GM12878 (cell line): ENCODE data around the gene MEGF11. TPM values are rescaled to one million over a fixed set of nuclear protein-coding genes. Genes with fewer than 3 reads are reported as not detected.

Source experiments
- ATAC-seq: fragments of 200-7000 bp; cut with Tn5 transposase; 3 replicates; pipeline ENCODE4 v1.9.1; 2020; ENCODE audit warnings: mild to moderate bottlenecking, moderate library complexity
- BruUV-seq: library from RNA; stranded (reverse); fragments of 400-500 nt; replicated peaks from 2 replicates; lab custom pipeline; 2021; lab: Mats Ljungman, UMichigan
- CTCF ChIA-PET: fragments of 300-600 bp; sonication (Branson Sonifier 250); formaldehyde crosslinking; extraction: SDS; loops from one replicate; lab custom pipeline; 2021; ENCODE audit warnings: inconsistent platforms; lab: Yijun Ruan, JAX
- POLR2A ChIA-PET: fragments of 350-600 bp; formaldehyde crosslinking; extraction: SDS; loops from one replicate; lab custom pipeline; 2021; ENCODE audit warnings: inconsistent platforms; lab: Charles Lee
- RAD21 ChIA-PET: fragments of 300-600 bp; sonication (Branson Sonifier 250); formaldehyde crosslinking; loops from one replicate; lab custom pipeline; 2023; ENCODE audit warnings: antibody characterized with exemption; ENCODE audit not compliant: unreplicated experiment; lab: Charles Lee
- SMC1A ChIA-PET: fragments of 300-600 bp; sonication (Branson Sonifier 250); formaldehyde crosslinking; loops from one replicate; lab custom pipeline; 2023; ENCODE audit not compliant: unreplicated experiment, uncharacterized antibody; lab: Charles Lee
- DNase-seq: peaks from one replicate; pipeline ENCODE4 v3.0.0-alpha.2; 2011; ENCODE audit warnings: low read depth, low spot score
- FAIRE-seq: peaks from 3 replicates; lab custom pipeline; 2011; peaks lifted over from hg19 to GRCh38; lab: Jason Lieb, UNC
- H2AFZ ChIP-seq: 2 replicates; pipeline ENCODE4 v1.6.0; 2011; ENCODE audit warnings: low read depth, low read length, control low read depth; ENCODE audit not compliant: control insufficient read depth
- H3K27ac ChIP-seq: 2 replicates; pipeline ENCODE4 v1.5.1; 2011; ENCODE audit warnings: control low read depth; ENCODE audit not compliant: control insufficient read depth, insufficient read depth
- H3K27me3 ChIP-seq, 2 experiments: replicated peaks in 1 of 2; 2 replicates each; pipeline versions ENCODE4 v1.6.0 to v1.6.1; 2011; ENCODE audit warnings: low read length in 1 of 2; ENCODE audit not compliant: control insufficient read depth in 2 of 2, insufficient read depth in 2 of 2
- H3K36me3 ChIP-seq, 2 experiments: 2 replicates each; pipeline ENCODE4 v1.5.1; 2011; ENCODE audit warnings: low read length in 1 of 2; ENCODE audit not compliant: control insufficient read depth in 2 of 2, insufficient read depth in 2 of 2
- H3K4me1 ChIP-seq: 2 replicates; pipeline ENCODE4 v1.6.1; 2011; ENCODE audit warnings: mild to moderate bottlenecking, low read length, moderate library complexity, mixed read lengths; ENCODE audit not compliant: control insufficient read depth, insufficient read depth
- H3K4me2 ChIP-seq: 2 replicates; pipeline ENCODE4 v1.6.0; 2011; ENCODE audit warnings: control low read depth; ENCODE audit not compliant: control insufficient read depth, insufficient read depth
- H3K4me3 ChIP-seq: fragments of 200-600 bp; sonication (generic); 2 replicates; pipeline ENCODE4 v1.5.1; 2016
- H3K79me2 ChIP-seq: 2 replicates; pipeline ENCODE4 v1.6.0; 2011; ENCODE audit warnings: low read length; ENCODE audit not compliant: control insufficient read depth, insufficient read depth
- H3K9ac ChIP-seq: 2 replicates; pipeline ENCODE4 v1.8.0; 2011; ENCODE audit warnings: low read length, control low read depth, mixed read lengths; ENCODE audit not compliant: control insufficient read depth, insufficient read depth
- H3K9me3 ChIP-seq: replicated peaks from 3 replicates; pipeline ENCODE4 v1.5.1; 2011; ENCODE audit warnings: mild to moderate bottlenecking, low read length; ENCODE audit not compliant: control insufficient read depth, insufficient read depth
- H4K20me1 ChIP-seq: 2 replicates; pipeline ENCODE4 v1.6.0; 2011; ENCODE audit not compliant: control insufficient read depth, insufficient read depth
- CUX1 ChIP-seq: IDR thresholded peaks from 2 replicates; pipeline ENCODE4 v1.6.1; 2012; ENCODE audit warnings: improper control_type of control experiment, low read depth, low read length; ENCODE audit not compliant: insufficient replicate concordance
- IKZF1 ChIP-seq: fragments of 450-650 bp; conservative IDR thresholded peaks from 2 replicates; pipeline ENCODE4 v1.6.1; 2017; ENCODE audit warnings: antibody characterized with exemption, mild to moderate bottlenecking
- MXI1 ChIP-seq: fragments of 150-350 bp; IDR thresholded peaks from 2 replicates; pipeline ENCODE4 v1.6.1; 2011; ENCODE audit warnings: low read depth, mild to moderate bottlenecking, inconsistent platforms, low read length, improper control_type of control experiment
- MYB ChIP-seq: fragments of 150-350 bp; IDR thresholded peaks from 2 replicates; pipeline ENCODE4 v1.6.1; 2014; ENCODE audit warnings: mild to moderate bottlenecking, low read depth, low read length, borderline replicate concordance
- SMAD5 ChIP-seq: IDR thresholded peaks from 2 replicates; pipeline ENCODE4 v1.6.1; 2016; ENCODE audit warnings: antibody characterized with exemption, low read depth
- SMC3 ChIP-seq: IDR thresholded peaks from 2 replicates; pipeline ENCODE4 v1.6.1; 2011; ENCODE audit warnings: low read length, improper control_type of control experiment, borderline replicate concordance
- WGBS: methylation state at CpG from one replicate; pipeline ENCODE4 v1.1.6; 2016; ENCODE audit warnings: low lambda C conversion rate; ENCODE audit not compliant: insufficient replicate concordance, insufficient coverage; ENCODE audit errors: missing lambda C conversion rate; 5-methylcytosine and 5-hydroxymethylcytosine counted together
- in situ Hi-C: fragments of 300-500 bp; cut with MboI; formaldehyde crosslinking; loops from 9 replicates; pipeline ENCODE4 v1.14.3; 2018; ENCODE audit warnings: mixed read lengths
- intact Hi-C: fragments of 100-400 bp; cut with micrococcal nuclease; formaldehyde crosslinking; loops from one replicate; pipeline ENCODE4 v1.14.2; 2022; ENCODE audit not compliant: unreplicated experiment
- polyA plus RNA-seq, 11 experiments: library from polyadenylated mRNA; depleted of rRNA in 4 of 11; unstranded in 6 of 11; stranded (reverse) in 5 of 11; fragments of >200 nt; fragmentation: Nextera tagmentation in 4 of 11; fragmentation: Illumina TruSeq in 1 of 11; extraction: Ambion mirVana in 4 of 11; extraction: Trizol in 1 of 11; gene quantifications; 1 replicate in 1 of 11; 2 replicates in 10 of 11; pipeline versions ENCODE4 v1.2.1 to v1.2.3, GENCODE V29; 2011 to 2016; ENCODE audit warnings: inconsistent platforms in 2 of 11, missing spikeins in 2 of 11, low read depth in 1 of 11
- total RNA-seq, 4 experiments: library from RNA; depleted of rRNA in 3 of 4; stranded (reverse); fragments of >200 nt in 3 of 4; fragmentation: Illumina TruSeq in 1 of 4; extraction: Trizol in 1 of 4; gene quantifications; 2 replicates each; pipeline versions ENCODE4 v1.2.1 to v1.2.3, GENCODE V29; 2013 to 2021
- TF ChIP-seq, protein P1 (sequence below): IDR thresholded peaks from 2 replicates; pipeline ENCODE4 v1.6.1; 2012; ENCODE audit warnings: low read depth, low read length, improper control_type of control experiment
- TF ChIP-seq, protein P2 (sequence below): fragments of 150-350 bp; IDR thresholded peaks from 2 replicates; pipeline ENCODE4 v1.6.1; 2014; ENCODE audit warnings: mild to moderate bottlenecking, low read depth, low read length

MEGF11 gene
- total and polyA plus RNA-seq, 10 of the 15 experiments (the other 5 are each of a cell fraction or from before 2014, with no cell fraction given) = 0.03 to 1.7 (median 0.49) TPM

DNA sequence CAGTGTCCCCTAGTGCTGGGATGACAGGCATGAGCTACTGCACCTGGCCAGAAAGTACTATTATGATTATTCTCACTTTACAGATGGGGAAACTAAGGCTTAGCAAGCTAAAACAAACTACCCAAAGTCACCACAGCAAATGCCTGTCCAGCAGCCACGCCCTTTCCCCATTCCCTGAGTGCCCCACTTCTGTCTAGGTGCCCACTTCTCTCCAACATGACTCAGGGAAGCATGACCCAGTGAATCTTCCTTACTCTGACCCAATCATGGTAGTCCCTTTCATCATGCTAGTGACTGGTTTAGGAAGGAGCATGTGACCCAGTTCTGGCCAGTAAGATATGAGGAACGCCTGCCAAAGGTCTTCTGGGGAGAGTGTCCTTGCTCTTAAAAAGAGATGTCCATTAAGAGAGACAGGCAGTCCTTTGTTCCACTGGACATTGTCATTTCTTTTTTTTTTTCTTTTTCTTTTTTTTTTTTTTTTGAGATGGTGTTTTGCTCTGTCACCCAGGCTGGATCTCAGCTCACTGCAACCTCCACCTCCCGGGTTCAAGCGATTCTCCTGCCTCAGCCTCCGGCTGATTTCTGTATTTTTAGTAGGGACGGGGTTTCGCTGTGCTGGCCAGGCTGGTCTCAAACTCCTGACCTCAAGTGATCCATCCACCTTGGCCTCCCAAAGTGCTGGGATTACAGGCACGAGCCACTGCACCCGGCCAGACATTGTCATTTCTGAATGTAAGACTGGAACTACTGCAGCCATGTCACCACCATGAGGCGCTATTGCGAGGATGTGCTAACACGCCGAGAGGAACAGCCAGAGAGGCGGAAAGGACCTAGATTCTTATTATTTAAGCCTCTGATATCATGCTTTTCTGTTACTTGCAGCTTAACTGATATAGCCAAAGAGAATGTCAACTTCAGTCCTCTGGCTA, 19.8 kb downstream of the MEGF11 start (continued):
- TF ChIP-seq IKZF1 = no peak
- TF ChIP-seq, protein P1, sequence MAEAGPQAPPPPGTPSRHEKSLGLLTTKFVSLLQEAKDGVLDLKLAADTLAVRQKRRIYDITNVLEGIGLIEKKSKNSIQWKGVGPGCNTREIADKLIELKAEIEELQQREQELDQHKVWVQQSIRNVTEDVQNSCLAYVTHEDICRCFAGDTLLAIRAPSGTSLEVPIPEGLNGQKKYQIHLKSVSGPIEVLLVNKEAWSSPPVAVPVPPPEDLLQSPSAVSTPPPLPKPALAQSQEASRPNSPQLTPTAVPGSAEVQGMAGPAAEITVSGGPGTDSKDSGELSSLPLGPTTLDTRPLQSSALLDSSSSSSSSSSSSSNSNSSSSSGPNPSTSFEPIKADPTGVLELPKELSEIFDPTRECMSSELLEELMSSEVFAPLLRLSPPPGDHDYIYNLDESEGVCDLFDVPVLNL = no peak

- Histone ChIP-seq H3K79me2 (no peaks in the 10 kb centered on the region), H2AFZ (no peak overlapping the region), H3K9me3 (no peaks in the 10 kb centered on the region; the same call in 2 of the 3 replicates), H3K27ac (no peak overlapping the region), H3K4me2 (no peak overlapping the region), H3K27me3 (peaks cover 0 to 3% of the 10 kb centered on the region in 2 experiments; a peak in 2 of 4 replicates), H3K4me3 (no peak overlapping the region), H4K20me1 (no peaks in the 10 kb centered on the region; the same call in 1 of the 2 replicates), H3K36me3 (no peaks in the 10 kb centered on the region), H3K9ac (no peak overlapping the region), H3K4me1 (no peaks in the 10 kb centered on the region)
- ChIA-PET RAD21 (no interaction called here), SMC1A (no interaction called here), POLR2A (no interaction called here), CTCF (interaction anchor here (0.8 to 0.9 kb wide), 2 partner anchors 39 to 54 kb away, joined by 3 read pairs; no protein-coding TSS in a partner anchor)
- in situ Hi-C loops (no loop called here), intact Hi-C loops (no loop called here)
- WGBS = 51% methylated on average over 3 of the region's 3 CpGs
- FAIRE-seq = no peak
- no peak for ATAC-seq
- no TSS peak for BruUV-seq
- DNase-seq = no peak
- no peak for TF ChIP-seq CUX1
- no peak for TF ChIP-seq MXI1
- no peak for TF ChIP-seq SMAD5
- TF ChIP-seq, protein P2, sequence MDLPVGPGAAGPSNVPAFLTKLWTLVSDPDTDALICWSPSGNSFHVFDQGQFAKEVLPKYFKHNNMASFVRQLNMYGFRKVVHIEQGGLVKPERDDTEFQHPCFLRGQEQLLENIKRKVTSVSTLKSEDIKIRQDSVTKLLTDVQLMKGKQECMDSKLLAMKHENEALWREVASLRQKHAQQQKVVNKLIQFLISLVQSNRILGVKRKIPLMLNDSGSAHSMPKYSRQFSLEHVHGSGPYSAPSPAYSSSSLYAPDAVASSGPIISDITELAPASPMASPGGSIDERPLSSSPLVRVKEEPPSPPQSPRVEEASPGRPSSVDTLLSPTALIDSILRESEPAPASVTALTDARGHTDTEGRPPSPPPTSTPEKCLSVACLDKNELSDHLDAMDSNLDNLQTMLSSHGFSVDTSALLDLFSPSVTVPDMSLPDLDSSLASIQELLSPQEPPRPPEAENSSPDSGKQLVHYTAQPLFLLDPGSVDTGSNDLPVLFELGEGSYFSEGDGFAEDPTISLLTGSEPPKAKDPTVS = no peak
- TF ChIP-seq MYB = no peak
- TF ChIP-seq SMC3 = no peak
Observed at GRCh38 chr15:66232267-66232625, 21.3 kb downstream of the MEGF11 start.
